K562 (cell line): ENCODE results near the gene CD72. TPM values are rescaled to one million over a fixed set of nuclear protein-coding genes. Genes with fewer than 3 reads are reported as not detected.
A peak's percentile ranks its signal among the peaks of the same experiment; 100 is the strongest.

ENCODE experiments used
- ATAC-seq: fragments of 200-7000 bp; cut with Tn5 transposase; 3 replicates; pipeline ENCODE4 v1.9.1; 2020; ENCODE audit warnings: moderate library complexity
- BruUV-seq: library from RNA; stranded (reverse); fragments of 400-500 nt; replicated peaks from 2 replicates; lab custom pipeline; 2021; lab: Mats Ljungman, UMichigan
- CTCF ChIA-PET: fragments of 300-600 bp; formaldehyde crosslinking; extraction: SDS; loops from one replicate; lab custom pipeline; 2021; ENCODE audit warnings: low intra/inter-chr PET ratio; lab: Yijun Ruan, JAX
- POLR2A ChIA-PET: fragments of 300-600, 350-650 bp; sonication (Branson Sonifier 250); formaldehyde crosslinking; extraction: SDS; loops from one replicate; lab custom pipeline; 2021; ENCODE audit warnings: antibody characterized with exemption, inconsistent platforms; lab: Yijun Ruan, JAX
- DNase-seq, 4 experiments: peaks; one replicate each; pipeline versions ENCODE4 v3.0.0 to v3.0.0-alpha.2; 2011 to 2018; ENCODE audit warnings: low spot score in 3 of 4, mixed read lengths in 3 of 4; ENCODE audit errors: extremely low read depth in 1 of 4
- FAIRE-seq: peaks from 2 replicates; lab custom pipeline; 2011; peaks lifted over from hg19 to GRCh38; lab: Jason Lieb, UNC
- H2AFZ ChIP-seq: 2 replicates; pipeline ENCODE4 v1.6.0; 2011; ENCODE audit warnings: low read depth, low read length, control low read depth, inconsistent platforms
- H3K27ac ChIP-seq: fragments of 200-600 bp; 3 replicates; pipeline ENCODE4 v1.8.0; 2011; ENCODE audit warnings: low read depth, mild to moderate bottlenecking, control low read depth, inconsistent platforms, low read length, moderate library complexity, mixed read lengths; ENCODE audit errors: extremely low read depth
- H3K27me3 ChIP-seq, 2 experiments: fragments of 300-600 bp in 1 of 2; 2 replicates in 1 of 2; 3 replicates in 1 of 2; pipeline versions ENCODE4 v1.6.0 to v1.8.0; 2011; ENCODE audit warnings: inconsistent platforms in 2 of 2, low read length in 2 of 2, mild to moderate bottlenecking in 1 of 2, mixed read lengths in 1 of 2, moderate library complexity in 1 of 2; ENCODE audit not compliant: control insufficient read depth in 2 of 2, insufficient read depth in 2 of 2
- H3K36me3 ChIP-seq: fragments of 300-600 bp; 3 replicates; pipeline ENCODE4 v1.8.0; 2011; ENCODE audit warnings: mild to moderate bottlenecking, low read length, inconsistent platforms; ENCODE audit not compliant: control insufficient read depth, insufficient read depth
- H3K4me1 ChIP-seq, 2 experiments: fragments of 200-600 bp in 1 of 2; replicated peaks in 1 of 2; 2 replicates in 1 of 2; 3 replicates in 1 of 2; pipeline versions ENCODE4 v1.5.1 to v1.8.0; 2011; ENCODE audit warnings: inconsistent platforms in 2 of 2, low read length in 2 of 2, mild to moderate bottlenecking in 1 of 2, mixed read lengths in 1 of 2, moderate library complexity in 1 of 2; ENCODE audit not compliant: control insufficient read depth in 2 of 2, insufficient read depth in 2 of 2
- H3K4me2 ChIP-seq: 2 replicates; pipeline ENCODE4 v1.6.1; 2011; ENCODE audit warnings: low read length, control low read depth, inconsistent platforms, mixed read lengths; ENCODE audit not compliant: insufficient read depth
- H3K4me3 ChIP-seq: fragments of 200-600 bp; sonication (generic), shearing (Covaris generic); 2 replicates; pipeline ENCODE4 v1.5.1; 2016; ENCODE audit warnings: control low read depth, inconsistent platforms
- H3K79me2 ChIP-seq: fragments of 200-600 bp; 3 replicates; pipeline ENCODE4 v1.8.0; 2011; ENCODE audit warnings: low read length, inconsistent platforms; ENCODE audit not compliant: control insufficient read depth, insufficient read depth
- H3K9ac ChIP-seq, 2 experiments: 2 replicates each; pipeline versions ENCODE4 v1.6.0 to v1.6.1; 2011; ENCODE audit warnings: low read depth in 2 of 2, low read length in 2 of 2, control low read depth in 1 of 2, inconsistent platforms in 1 of 2, mild to moderate bottlenecking in 1 of 2, mixed read lengths in 1 of 2; ENCODE audit not compliant: insufficient read depth in 1 of 2
- H3K9me1 ChIP-seq: one replicate; pipeline ENCODE4 v1.6.0; 2011; ENCODE audit warnings: inconsistent platforms, mild to moderate bottlenecking, low read length, moderate library complexity; ENCODE audit not compliant: control insufficient read depth, insufficient read depth
- H3K9me3 ChIP-seq: replicated peaks from 2 replicates; pipeline ENCODE4 v1.5.1; 2011; ENCODE audit warnings: low read depth, low read length, inconsistent platforms; ENCODE audit not compliant: control insufficient read depth, insufficient read depth
- H4K20me1 ChIP-seq: replicated peaks from 2 replicates; pipeline ENCODE4 v1.6.1; 2011; ENCODE audit warnings: low read length, inconsistent platforms, mixed read lengths; ENCODE audit not compliant: control insufficient read depth, insufficient read depth
- ATF4 ChIP-seq: fragments of 450-650 bp; formaldehyde crosslinking; IDR thresholded peaks from 2 replicates; pipeline ENCODE4 v1.4.0; 2022; ENCODE audit warnings: mild to moderate bottlenecking, moderate library complexity
- BRD4 ChIP-seq: fragments of 200-600 bp; sonication (generic); IDR thresholded peaks from 2 replicates; pipeline ENCODE4 v1.6.1; 2017; ENCODE audit warnings: inconsistent platforms
- CTCF ChIP-seq, 3 experiments: IDR thresholded peaks in 2 of 3; conservative IDR thresholded peaks in 1 of 3; 2 replicates each; pipeline ENCODE4 v1.5.1; 2011 to 2012; ENCODE audit warnings: low read length in 3 of 3, mild to moderate bottlenecking in 3 of 3, control low read depth in 2 of 3, improper control_type of control experiment in 1 of 3, inconsistent platforms in 1 of 3, low read depth in 1 of 3, mixed read lengths in 1 of 3, moderate library complexity in 1 of 3; ENCODE audit not compliant: insufficient read depth in 2 of 3
- GATAD2A ChIP-seq: fragments of 450-650 bp; IDR thresholded peaks from 2 replicates; pipeline ENCODE4 v1.6.1; 2017
- LARP7 ChIP-seq: fragments of 450-650 bp; IDR thresholded peaks from 2 replicates; pipeline ENCODE4 v1.6.1; 2016
- NR2C2 ChIP-seq, 2 experiments: fragments of 200-800 bp in 1 of 2; sonication (Bioruptor generic) in 1 of 2; sonication (generic) in 1 of 2; formaldehyde crosslinking in 1 of 2; IDR thresholded peaks; 2 replicates each; pipeline versions ENCODE4 v1.6.1 to v1.8.0; 2016 to 2022; ENCODE audit warnings: mild to moderate bottlenecking in 1 of 2, missing compliant biosample characterization in 1 of 2, missing genetic modification characterization in 1 of 2, missing genetic modification reagents in 1 of 2
- TEAD2 ChIP-seq: fragments of 450-650 bp; IDR thresholded peaks from 2 replicates; pipeline ENCODE4 v1.6.1; 2016; ENCODE audit warnings: missing genetic modification characterization, control low read depth, missing compliant biosample characterization
- ZNF395 ChIP-seq: fragments of 200-800 bp; sonication (Bioruptor generic); IDR thresholded peaks from 2 replicates; pipeline ENCODE4 v1.6.1; 2017; ENCODE audit warnings: missing genetic modification characterization, missing compliant biosample characterization
- WGBS: fragments of 100-300 bp; shearing (Covaris generic); methylation state at CpG from one replicate; pipeline ENCODE4 v1.1.6; 2016; ENCODE audit warnings: low coverage, mixed read lengths; ENCODE audit not compliant: insufficient coverage; ENCODE audit errors: missing lambda C conversion rate; 5-methylcytosine and 5-hydroxymethylcytosine counted together
- in situ Hi-C: fragments of 300-500 bp; cut with MboI; formaldehyde crosslinking; loops from 4 replicates; pipeline ENCODE4 v1.15.0; 2018; ENCODE audit warnings: inconsistent platforms, mixed read lengths
- intact Hi-C: fragments of 100-400 bp; cut with micrococcal nuclease; formaldehyde crosslinking; loops from 2 replicates; pipeline ENCODE4 v1.14.2; 2022
- polyA plus RNA-seq, 8 experiments: library from polyadenylated mRNA; depleted of rRNA in 4 of 8; stranded (reverse) in 5 of 8; unstranded in 3 of 8; fragments of >200 nt; fragmentation: Nextera tagmentation in 2 of 8; fragmentation: Illumina TruSeq in 1 of 8; extraction: Ambion mirVana in 2 of 8; extraction: Trizol in 1 of 8; gene quantifications; 2 replicates each; pipeline versions ENCODE4 v1.2.1 to v1.2.3, GENCODE V29; 2011 to 2014; ENCODE audit warnings: inconsistent platforms in 1 of 8, missing spikeins in 1 of 8
- total RNA-seq, 7 experiments: library from RNA; depleted of rRNA in 6 of 7; stranded (reverse); fragments of >200 nt in 6 of 7; fragmentation: Illumina TruSeq in 2 of 7; extraction: Trizol in 2 of 7; gene quantifications; 2 replicates each; pipeline versions ENCODE4 v1.2.1 to v1.2.3, GENCODE V29; 2011 to 2021; ENCODE audit warnings: low replicate concordance in 1 of 7

The CD72 gene
- total and polyA plus RNA-seq, 9 of the 15 experiments (the other 6 are each of a cell fraction or from before 2014, with no cell fraction given), result 0.11 to 0.78 (median 0.27) TPM; not detected in 1

GRCh38 chr9:35661756-35662350 lies 43.6 kb upstream of the CD72 start:
- FAIRE-seq (no peak), DNase-seq (no peak), ATAC-seq (no peak)
- CTCF ChIA-PET, result no interaction called here
- peak overlapping the region; percentile 30; the same call in 1 of the 3 replicates for H3K27ac ChIP-seq
- intact Hi-C loops, result loop anchor here (10.0 kb wide), 1 partner anchor 153 kb away; the partner anchor contains the start of genes HINT2 and SPAG8
- H3K36me3 ChIP-seq, result peaks cover 36% of the 10 kb centered on the region; the same call in 2 of the 3 replicates
- no peaks in the 10 kb centered on the region for H4K20me1 ChIP-seq
- H3K4me2 ChIP-seq, result no peak overlapping the region
- H3K27me3 ChIP-seq, result no peaks in the 10 kb centered on the region
- WGBS, result 47% methylated on average over 2 of the region's 3 CpGs
- no peak overlapping the region for H2AFZ ChIP-seq
- peaks cover 26% of the 10 kb centered on the region for H3K79me2 ChIP-seq
- peaks cover 24 to 34% of the 10 kb centered on the region in 2 experiments for H3K4me1 ChIP-seq
- H3K9ac ChIP-seq, result no peak overlapping the region
- H3K9me1 ChIP-seq, result no peaks in the 10 kb centered on the region
- no peak overlapping the region for H3K4me3 ChIP-seq
- TF ChIP-seq NR2C2 (CRISPR knock-in tag; IDR thresholded peaks at IDR 0.05) (no peak), NR2C2 (tag; IDR thresholded peaks at IDR 0.05) (no peak), TEAD2 (no peak), LARP7 (no peak)
- H3K9me3 ChIP-seq, result no peaks in the 10 kb centered on the region
- in situ Hi-C loops, result no loop called here
- no TSS peak for BruUV-seq
- POLR2A ChIA-PET, result interaction anchor here (0.7 to 1.5 kb wide), 8 partner anchors 14 to 153 kb away, joined by 3 to 5 read pairs (median 4); partner anchors contain the start of genes CREB3, HINT2 and TLN1

- intact Hi-C loops (loop anchor here (10.0 kb wide), 1 partner anchor 154 kb away; the partner anchor contains the start of genes HINT2 and SPAG8), in situ Hi-C loops (no loop called here)
- no peak for ATAC-seq
- peak in 1 of 4 experiments; percentile 41 for DNase-seq
- H2AFZ ChIP-seq, result no peak overlapping the region
- H3K4me2 ChIP-seq, result no peak overlapping the region
- no peaks in the 10 kb centered on the region for H3K9me1 ChIP-seq
- peaks cover 24 to 38% of the 10 kb centered on the region in 2 experiments for H3K4me1 ChIP-seq
- peak overlapping the region; percentile 40; the same call in 2 of the 3 replicates for H3K27ac ChIP-seq
- H3K79me2 ChIP-seq, result peaks cover 26% of the 10 kb centered on the region
- peaks cover 36% of the 10 kb centered on the region; the same call in 2 of the 3 replicates for H3K36me3 ChIP-seq
- H3K4me3 ChIP-seq, result no peak overlapping the region
- no peaks in the 10 kb centered on the region for H3K27me3 ChIP-seq
- no peaks in the 10 kb centered on the region for H3K9me3 ChIP-seq
- peak overlapping the region in 1 of 2 experiments; percentile 32; a peak in 1 of 4 replicates for H3K9ac ChIP-seq
- 45% methylated on average over 9 of the region's 9 CpGs for WGBS
- BruUV-seq, result no TSS peak
- CTCF ChIA-PET, result no interaction called here
- POLR2A ChIA-PET, result interaction anchor here (0.6 to 1.5 kb wide), 14 partner anchors 13 to 377 kb away, joined by 3 to 5 read pairs (median 3); partner anchors contain the start of genes CREB3, HINT2, RGP1 and TLN1
- peak; percentile 69 for FAIRE-seq
- H4K20me1 ChIP-seq, result no peaks in the 10 kb centered on the region
- TF ChIP-seq GATAD2A (no peak), CTCF (IDR thresholded peaks at IDR 0.05 in 2 of 3, conservative IDR thresholded peaks at IDR 0.05 in 1 of 3; ENCODE audit: insufficient read depth in 2 of 3, low read depth in 1 of 3, low read length in 3 of 3) (peak; percentile 35 to 64 (median 46); a peak in 5 of 6 replicates), ATF4 (CRISPR knock-in tag) (no peak), ZNF395 (CRISPR knock-in tag) (peak; percentile 42; the same call in 1 of the 2 replicates), BRD4 (no peak), NR2C2 (CRISPR knock-in tag; IDR thresholded peaks at IDR 0.05) (no peak), NR2C2 (tag; IDR thresholded peaks at IDR 0.05) (no peak)
Measured at GRCh38 chr9:35660966-35661415, 42.8 kb upstream of the CD72 start.
